ENCODE measurements around the gene COL6A1.

- TF ChIP-seq POLR2A (IDR thresholded peaks at IDR 0.05; ENCODE audit: low read length) (no peak), REST (IDR thresholded peaks at IDR 0.05) (no peak), CTCF (IDR thresholded peaks at IDR 0.05) (no peak), JUNB (IDR thresholded peaks at IDR 0.05) (no peak), EP300 (IDR thresholded peaks at IDR 0.05) (no peak)
Measured at GRCh38 chr21:45940621-45941337, 40.8 kb upstream of the COL6A1 start.

Data from A549 (cell line).